Measurements from ENCODE around the gene CCDC159. TPM values are rescaled to one million over a fixed set of nuclear protein-coding genes. Genes with fewer than 3 reads are reported as not detected.
"Not testable (repeated sequence)": the region's sequence is repeated elsewhere in the genome, so short reads cannot be mapped to it uniquely, and the experiment has no call there.

Gene CCDC159
- total RNA-seq, 2 donors from 2014 or later = 55.8 to 64.1 TPM

DNA sequence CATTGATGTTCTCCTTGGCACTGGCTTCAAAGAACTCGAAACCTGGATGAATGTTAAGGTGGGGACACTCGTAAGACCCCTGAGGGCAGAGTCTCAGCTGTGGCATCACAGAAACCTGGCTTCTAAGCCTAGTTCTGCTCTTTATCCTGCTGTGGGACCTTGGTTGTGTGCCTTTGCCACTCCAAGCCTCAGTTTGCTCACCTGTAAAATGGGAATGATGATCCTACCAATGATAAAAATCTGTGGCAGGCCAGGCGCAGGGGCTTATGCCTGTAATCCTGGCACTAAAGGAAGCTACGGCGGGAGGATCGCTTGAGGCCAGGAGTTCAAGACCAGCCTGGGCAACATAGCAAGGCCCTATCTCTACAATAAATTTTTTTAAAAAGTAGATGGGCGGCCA, 20.8 kb upstream of the CCDC159 start:
- no peaks in the 10 kb centered on the region for H3K36me3 Mint-ChIP-seq (ENCODE audit: low read depth)
- H3K27ac Mint-ChIP-seq = peak overlapping the region; percentile 8
- DNase-seq (no peak), ATAC-seq (no peak)
- H3K27me3 Mint-ChIP-seq = peaks cover 11% of the 10 kb centered on the region
- peaks cover 10% of the 10 kb centered on the region for H3K4me1 Mint-ChIP-seq
- no peak overlapping the region for H3K4me3 Mint-ChIP-seq
- no peaks in the 10 kb centered on the region for H3K9me3 ChIP-seq (ENCODE audit: control insufficient read depth, low read length, poor library complexity, severe bottlenecking)

GRCh38 chr19:11330127-11330526, 16.2 kb upstream of the CCDC159 start:
- H3K4me3 Mint-ChIP-seq = no peak overlapping the region
- peaks cover 2% of the 10 kb centered on the region for H3K4me1 Mint-ChIP-seq
- ATAC-seq = no peak
- no peaks in the 10 kb centered on the region for H3K27me3 Mint-ChIP-seq
- H3K27ac Mint-ChIP-seq = no peak overlapping the region
- peaks cover 5% of the 10 kb centered on the region for H3K36me3 Mint-ChIP-seq (ENCODE audit: low read depth)
- no peaks in the 10 kb centered on the region for H3K9me3 ChIP-seq (ENCODE audit: control insufficient read depth, low read length, poor library complexity, severe bottlenecking)
- no peak for DNase-seq

DNA sequence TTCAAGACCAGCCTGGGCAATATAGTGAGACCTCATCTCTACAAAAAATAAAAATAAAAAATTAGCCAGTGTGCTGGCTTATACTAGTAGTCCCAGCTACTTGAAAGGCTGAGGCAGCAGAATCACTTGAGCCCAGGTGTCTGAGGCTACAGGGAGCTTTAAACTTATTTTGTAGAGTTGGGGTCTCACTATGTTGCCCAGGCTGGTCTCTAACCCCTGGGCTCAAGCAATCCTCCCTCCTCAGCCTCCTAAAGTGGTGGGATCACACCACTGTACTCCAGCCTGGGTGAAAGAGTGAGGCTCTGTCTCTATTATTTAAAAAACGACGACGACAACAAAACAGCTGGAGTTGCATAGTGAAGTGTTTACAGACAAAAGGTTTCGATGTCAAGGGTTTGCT, 14.8 kb upstream of the CCDC159 start:
- no peaks in the 10 kb centered on the region for H3K9me3 ChIP-seq (ENCODE audit: control insufficient read depth, low read length, poor library complexity, severe bottlenecking)
- Mint-ChIP-seq H3K4me1 (peaks cover 2% of the 10 kb centered on the region), H3K27me3 (no peaks in the 10 kb centered on the region), H3K4me3 (peak overlapping the region; percentile 12), H3K27ac (no peak overlapping the region), H3K36me3 (ENCODE audit: low read depth) (peaks cover 5% of the 10 kb centered on the region)
- no peak for DNase-seq
- no peak for ATAC-seq

- peaks cover 6% of the 10 kb centered on the region for H3K4me1 Mint-ChIP-seq
- no peak overlapping the region for H3K4me3 Mint-ChIP-seq
- no peaks in the 10 kb centered on the region for H3K9me3 ChIP-seq (ENCODE audit: control insufficient read depth, low read length, poor library complexity, severe bottlenecking)
- H3K27ac Mint-ChIP-seq = no peak overlapping the region
- no peaks in the 10 kb centered on the region for H3K27me3 Mint-ChIP-seq
- peaks cover 5% of the 10 kb centered on the region for H3K36me3 Mint-ChIP-seq (ENCODE audit: low read depth)
- ATAC-seq (no peak), DNase-seq (no peak)
Measured at GRCh38 chr19:11332822-11333221, 13.5 kb upstream of the CCDC159 start.

GRCh38 chr19:11333838-11334237, 12.5 kb upstream of the CCDC159 start:
- H3K9me3 ChIP-seq (ENCODE audit: control insufficient read depth, low read length, poor library complexity, severe bottlenecking); H3K4me3 Mint-ChIP-seq; H3K27me3 Mint-ChIP-seq; H3K36me3 Mint-ChIP-seq (ENCODE audit: low read depth); ATAC-seq; DNase-seq: not testable (repeated sequence)
- Mint-ChIP-seq H3K27ac (peak overlapping the region; percentile 74), H3K4me1 (peaks cover 13% of the 10 kb centered on the region)

DNA sequence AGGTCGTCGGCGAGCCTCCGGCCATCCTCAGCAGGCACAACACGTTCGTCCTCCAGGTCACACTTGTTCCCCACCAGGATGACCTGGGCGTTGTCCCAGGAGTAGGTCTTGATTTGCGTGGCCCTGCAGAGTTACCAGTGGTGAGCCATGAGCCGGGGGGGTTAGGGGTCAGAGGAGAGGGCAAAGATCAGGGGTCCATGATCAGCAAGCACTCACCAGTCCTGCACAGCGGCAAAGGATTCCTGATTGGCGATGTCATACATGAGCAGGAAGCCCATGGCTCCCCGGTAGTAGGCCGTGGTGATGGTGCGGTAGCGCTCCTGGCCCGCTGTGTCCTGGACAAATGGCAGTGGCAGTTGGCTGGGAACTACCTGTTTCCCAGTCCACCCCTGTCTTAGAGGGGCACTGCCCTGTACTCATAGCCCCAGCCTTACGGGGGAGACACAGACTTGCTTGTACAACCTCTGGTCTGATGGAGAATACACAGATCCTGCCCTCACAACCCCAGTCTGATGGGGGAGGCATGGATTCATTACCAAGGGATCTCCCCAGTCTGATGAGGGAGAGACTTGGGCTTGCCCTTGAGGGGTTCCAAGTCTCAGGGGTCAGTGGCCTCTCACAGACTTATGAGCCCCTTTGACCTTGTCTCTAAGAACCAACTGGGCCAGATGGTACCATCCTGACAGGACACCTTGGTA, 10.7 kb upstream of the CCDC159 start:
- no peak for DNase-seq
- Mint-ChIP-seq H3K4me1 (peaks cover 15% of the 10 kb centered on the region), H3K4me3 (no peak overlapping the region), H3K27ac (no peak overlapping the region), H3K27me3 (no peaks in the 10 kb centered on the region), H3K36me3 (ENCODE audit: low read depth) (peaks cover 5% of the 10 kb centered on the region)
- no peaks in the 10 kb centered on the region for H3K9me3 ChIP-seq (ENCODE audit: control insufficient read depth, low read length, poor library complexity, severe bottlenecking)
- ATAC-seq = no peak

GRCh38 chr19:11337080-11337479, 9.2 kb upstream of the CCDC159 start:
- H3K27ac Mint-ChIP-seq = no peak overlapping the region
- DNase-seq = no peak
- H3K9me3 ChIP-seq (ENCODE audit: control insufficient read depth, low read length, poor library complexity, severe bottlenecking) = no peaks in the 10 kb centered on the region
- no peaks in the 10 kb centered on the region for H3K27me3 Mint-ChIP-seq
- peaks cover 3% of the 10 kb centered on the region for H3K36me3 Mint-ChIP-seq (ENCODE audit: low read depth)
- peaks cover 13% of the 10 kb centered on the region for H3K4me1 Mint-ChIP-seq
- ATAC-seq = peak; percentile 29
- no peak overlapping the region for H3K4me3 Mint-ChIP-seq

DNA sequence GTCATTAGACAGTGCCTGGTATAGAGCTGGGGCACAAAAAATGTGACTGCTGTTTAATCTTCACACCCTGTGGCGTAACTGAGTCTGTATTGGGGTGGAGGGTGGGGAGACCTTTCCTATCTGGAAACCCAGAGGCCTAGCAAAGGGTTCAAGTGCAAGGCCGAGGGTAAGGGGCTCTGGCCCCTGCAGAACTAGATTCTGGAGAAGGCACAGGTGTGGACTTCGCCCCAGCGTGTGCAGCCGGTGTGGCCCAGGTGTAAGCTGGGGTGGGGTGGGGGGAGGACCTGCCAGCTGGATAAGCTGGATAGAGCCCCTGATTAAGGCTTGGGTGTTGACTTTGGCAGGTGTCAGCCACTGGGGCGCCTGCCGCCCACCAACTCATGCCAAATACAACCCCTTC, 8.2 kb upstream of the CCDC159 start:
- no peak for ATAC-seq
- Mint-ChIP-seq H3K27me3 (no peaks in the 10 kb centered on the region), H3K36me3 (ENCODE audit: low read depth) (peaks cover 3% of the 10 kb centered on the region), H3K4me1 (peaks cover 13% of the 10 kb centered on the region), H3K27ac (no peak overlapping the region), H3K4me3 (no peak overlapping the region)
- no peak for DNase-seq
- H3K9me3 ChIP-seq (ENCODE audit: control insufficient read depth, low read length, poor library complexity, severe bottlenecking) = no peaks in the 10 kb centered on the region

- DNase-seq (no peak), ATAC-seq (no peak)
- Mint-ChIP-seq H3K4me1 (peaks cover 13% of the 10 kb centered on the region), H3K27ac (peak overlapping the region; percentile 29), H3K27me3 (no peaks in the 10 kb centered on the region), H3K4me3 (peak overlapping the region; percentile 87), H3K36me3 (ENCODE audit: low read depth) (peaks cover 3% of the 10 kb centered on the region)
- no peaks in the 10 kb centered on the region for H3K9me3 ChIP-seq (ENCODE audit: control insufficient read depth, low read length, poor library complexity, severe bottlenecking)
Measured at GRCh38 chr19:11338569-11339253, 7.6 kb upstream of the CCDC159 start.

- H3K27me3 Mint-ChIP-seq = no peaks in the 10 kb centered on the region
- DNase-seq (peak; percentile 30 to 67 (median 64)), ATAC-seq (peak; percentile 89)
- peaks cover 15% of the 10 kb centered on the region for H3K4me1 Mint-ChIP-seq
- H3K36me3 Mint-ChIP-seq (ENCODE audit: low read depth) = peaks cover under 1% of the 10 kb centered on the region
- no peaks in the 10 kb centered on the region for H3K9me3 ChIP-seq (ENCODE audit: control insufficient read depth, low read length, poor library complexity, severe bottlenecking)
- peak within 1 kb of the TSS; percentile 29 for H3K27ac Mint-ChIP-seq
- peak within 1 kb of the TSS; percentile 87 for H3K4me3 Mint-ChIP-seq
Measured at GRCh38 chr19:11339254-11340098, 6.8 kb upstream of the CCDC159 start, which contains the start of gene RAB3D. RAB3D (minus strand) TSS chr19:11339657; CDS start chr19:11337399, 2,258 bp downstream.

- peaks cover 16% of the 10 kb centered on the region for H3K4me1 Mint-ChIP-seq
- peak overlapping the region; percentile 87 for H3K4me3 Mint-ChIP-seq
- DNase-seq; H3K27me3 Mint-ChIP-seq; ATAC-seq; H3K36me3 Mint-ChIP-seq (ENCODE audit: low read depth); H3K27ac Mint-ChIP-seq; H3K9me3 ChIP-seq (ENCODE audit: control insufficient read depth, low read length, poor library complexity, severe bottlenecking): not testable (repeated sequence)
Measured at GRCh38 chr19:11340099-11340467, 6.2 kb upstream of the CCDC159 start.

DNA sequence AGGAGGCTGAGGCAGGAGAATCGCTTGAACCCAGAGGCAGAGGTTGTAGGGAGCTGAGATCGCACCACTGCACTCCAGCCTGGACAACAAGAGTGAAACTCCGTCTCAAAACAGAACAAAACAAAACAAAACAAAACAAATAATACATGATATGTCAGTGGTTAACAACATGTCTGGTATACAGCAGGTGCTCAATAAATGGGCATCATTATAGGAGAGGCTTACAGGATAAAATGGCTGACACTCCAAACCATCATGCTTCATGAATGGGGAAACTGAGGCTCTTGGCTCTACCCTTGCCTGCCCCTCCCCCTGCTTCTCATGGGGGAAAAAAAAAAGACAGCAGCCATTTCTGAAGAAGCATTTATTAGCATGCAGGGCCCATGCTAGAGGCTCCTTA, 3.9 kb upstream of the CCDC159 start:
- no peaks in the 10 kb centered on the region for H3K9me3 ChIP-seq (ENCODE audit: control insufficient read depth, low read length, poor library complexity, severe bottlenecking)
- no peaks in the 10 kb centered on the region for H3K27me3 Mint-ChIP-seq
- H3K27ac Mint-ChIP-seq = no peak overlapping the region
- H3K4me3 Mint-ChIP-seq = no peak overlapping the region
- no peaks in the 10 kb centered on the region for H3K36me3 Mint-ChIP-seq (ENCODE audit: low read depth)
- H3K4me1 Mint-ChIP-seq = peaks cover 34% of the 10 kb centered on the region
- no peak for ATAC-seq
- DNase-seq = no peak

DNA sequence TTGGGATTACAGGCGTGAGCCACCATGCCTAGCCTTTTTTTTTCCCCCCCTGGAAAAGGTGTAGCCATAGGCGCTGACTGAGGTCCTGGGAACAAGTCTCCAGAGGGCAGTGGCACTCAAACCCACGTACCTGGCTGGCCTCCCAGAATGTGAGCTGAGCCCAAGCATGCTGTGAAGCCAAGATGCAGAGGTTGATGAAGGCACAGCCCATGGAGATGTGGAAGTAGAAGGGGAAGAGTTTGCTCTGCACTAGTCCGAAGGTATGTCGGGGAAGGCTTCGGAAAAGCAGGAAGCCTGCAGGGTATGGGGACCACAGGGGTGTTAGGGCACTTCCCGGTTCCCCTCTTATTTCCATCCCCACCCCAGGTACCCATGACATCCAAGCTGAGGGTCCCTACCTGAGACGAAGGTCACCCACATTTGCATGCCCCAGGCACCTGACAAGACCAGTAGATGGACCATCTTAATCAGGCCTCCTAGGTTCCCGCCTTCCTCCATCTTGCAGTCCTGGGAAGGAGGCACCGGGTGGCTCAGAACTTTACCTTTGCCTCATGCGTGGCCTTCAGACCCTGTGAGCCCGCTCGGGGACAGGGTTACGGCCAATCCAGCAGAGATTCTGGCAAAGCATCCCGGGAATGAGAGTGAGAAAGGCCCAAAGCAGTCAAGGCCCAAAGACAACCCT, 1.1 kb upstream of the CCDC159 start:
- peaks cover 27% of the 10 kb centered on the region for H3K4me1 Mint-ChIP-seq
- no peaks in the 10 kb centered on the region for H3K27me3 Mint-ChIP-seq
- ATAC-seq = no peak
- no peak for DNase-seq
- H3K27ac Mint-ChIP-seq = peak overlapping the region; percentile 98
- H3K9me3 ChIP-seq (ENCODE audit: control insufficient read depth, low read length, poor library complexity, severe bottlenecking) = no peaks in the 10 kb centered on the region
- H3K36me3 Mint-ChIP-seq (ENCODE audit: low read depth) = peaks cover 4% of the 10 kb centered on the region
- peak overlapping the region; percentile 97 for H3K4me3 Mint-ChIP-seq

All from T-helper 17 cell (primary cell).